Stomach (tissue), 4 donors: Measurements from ENCODE around the gene AKT1.

Source experiments
- CTCF ChIP-seq, 7 experiments: fragments of 450-650 bp in 4 of 7; fragments of 200-600 bp in 3 of 7; sonication (generic) in 3 of 7; IDR thresholded peaks; one replicate each; pipeline ENCODE4 v1.5.1; 2016 to 2019; ENCODE audit warnings: antibody characterized with exemption in 7 of 7, control low read depth in 2 of 7, mild to moderate bottlenecking in 1 of 7
- EP300 ChIP-seq: sonication (generic); formaldehyde crosslinking; IDR thresholded peaks from one replicate; pipeline ENCODE4 v1.6.1; 2017; ENCODE audit warnings: antibody characterized with exemption
- POLR2A ChIP-seq, 4 donors: fragments of 450-650 bp; IDR thresholded peaks; one replicate each; pipeline ENCODE4 v1.6.1; 2016; ENCODE audit warnings: antibody characterized with exemption in 4 of 4, control low read depth in 2 of 4, mild to moderate bottlenecking in 1 of 4, moderate library complexity in 1 of 4
- POLR2AphosphoS5 ChIP-seq, 3 donors: sonication (generic); formaldehyde crosslinking; IDR thresholded peaks; one replicate each; pipeline ENCODE4 v1.6.1; 2016; ENCODE audit warnings: antibody characterized with exemption in 3 of 3

GRCh38 chr14:104739546-104740516 is 55.7 kb downstream of the AKT1 start:
- TF ChIP-seq POLR2A (IDR thresholded peaks at IDR 0.05) (no peak), CTCF (IDR thresholded peaks at IDR 0.05) (no peak), POLR2AphosphoS5 (IDR thresholded peaks at IDR 0.05) (no peak), EP300 (no peak)
